HG03342 (cell line): ENCODE results near the gene CHMP3.
"Not testable (repeated sequence)": the region's sequence is repeated elsewhere in the genome, so short reads cannot be mapped to it uniquely, and the experiment has no call there.

Source experiments
- ATAC-seq: cut with Tn5 transposase; IDR thresholded peaks from one replicate; pipeline ENCODE4 v1.9.1; 2021; ENCODE audit warnings: mild to moderate bottlenecking, moderate library complexity; ENCODE audit not compliant: unreplicated experiment

The CHMP3 gene

GRCh38 chr2:86512892-86513291 is 50.4 kb downstream of the CHMP3 start:
- ATAC-seq = no peak

- no peak for ATAC-seq
Measured at GRCh38 chr2:86512034-86512433, 51.2 kb downstream of the CHMP3 start.

- no peak for ATAC-seq
Measured at GRCh38 chr2:86510436-86510933, 52.8 kb downstream of the CHMP3 start.

GRCh38 chr2:86507600-86507999 is 55.6 kb downstream of the CHMP3 start:
- no peak for ATAC-seq

GRCh38 chr2:86500325-86501083 is 62.7 kb downstream of the CHMP3 start:
- no peak for ATAC-seq

- no peak for ATAC-seq
Measured at GRCh38 chr2:86499326-86499725, 63.9 kb downstream of the CHMP3 start.

GRCh38 chr2:86498468-86499260 is 64.6 kb downstream of the CHMP3 start:
- no peak for ATAC-seq

GRCh38 chr2:86496391-86496790 is 66.9 kb downstream of the CHMP3 start:
- not testable (repeated sequence) for ATAC-seq

GRCh38 chr2:86492048-86492453 is 71.2 kb downstream of the CHMP3 start:
- no peak for ATAC-seq

GRCh38 chr2:86491088-86491487 is 72.2 kb downstream of the CHMP3 start:
- no peak for ATAC-seq

- no peak for ATAC-seq
Measured at GRCh38 chr2:86490245-86490644, 73.0 kb downstream of the CHMP3 start.

GRCh38 chr2:86489542-86489941 is 73.7 kb downstream of the CHMP3 start:
- no peak for ATAC-seq

- no peak for ATAC-seq
Measured at GRCh38 chr2:86488561-86489250, 74.5 kb downstream of the CHMP3 start.

GRCh38 chr2:86487062-86487461 is 76.2 kb downstream of the CHMP3 start:
- no peak for ATAC-seq

- no peak for ATAC-seq
Measured at GRCh38 chr2:86485802-86486201, 77.4 kb downstream of the CHMP3 start.

- no peak for ATAC-seq
Measured at GRCh38 chr2:86485103-86485502, 78.1 kb downstream of the CHMP3 start.

- no peak for ATAC-seq
Measured at GRCh38 chr2:86484385-86484784, 78.9 kb downstream of the CHMP3 start.

- ATAC-seq = no peak
Measured at GRCh38 chr2:86482034-86482433, 81.2 kb downstream of the CHMP3 start.

- no peak for ATAC-seq
Measured at GRCh38 chr2:86480105-86480504, 83.1 kb downstream of the CHMP3 start.

- ATAC-seq = no peak
Measured at GRCh38 chr2:86477349-86477748, 85.9 kb downstream of the CHMP3 start.

GRCh38 chr2:86476918-86477317 is 86.3 kb downstream of the CHMP3 start:
- no peak for ATAC-seq
